Hepatocyte (in vitro differentiated cells): ENCODE measurements around the gene PABPC1L. TPM values are rescaled to one million over a fixed set of nuclear protein-coding genes. Genes with fewer than 3 reads are reported as not detected.

ENCODE experiments used
- DNase-seq: peaks from one replicate; pipeline ENCODE4 v3.0.0-alpha.2; 2016; ENCODE audit warnings: low spot score
- H2AFZ ChIP-seq: fragments of 200-600 bp; sonication (generic); 2 replicates; pipeline ENCODE4 v1.6.0; 2016; ENCODE audit warnings: antibody characterized with exemption, mild to moderate bottlenecking
- H3K27ac ChIP-seq: fragments of 200-600 bp; sonication (generic); 2 replicates; pipeline ENCODE4 v1.5.1; 2016; ENCODE audit warnings: mild to moderate bottlenecking
- H3K27me3 ChIP-seq: fragments of 200-600 bp; sonication (generic); 2 replicates; pipeline ENCODE4 v1.6.1; 2016
- H3K36me3 ChIP-seq: fragments of 200-600 bp; sonication (generic); replicated peaks from 2 replicates; pipeline ENCODE4 v1.5.1; 2016; ENCODE audit warnings: low read depth; ENCODE audit not compliant: insufficient read depth
- H3K4me1 ChIP-seq: fragments of 200-600 bp; sonication (generic); 2 replicates; pipeline ENCODE4 v1.5.1; 2016; ENCODE audit warnings: mild to moderate bottlenecking, moderate library complexity; ENCODE audit not compliant: insufficient read depth
- H3K4me2 ChIP-seq: fragments of 200-600 bp; sonication (generic); 2 replicates; pipeline ENCODE4 v1.6.0; 2016
- H3K4me3 ChIP-seq: fragments of 200-600 bp; sonication (generic); 2 replicates; pipeline ENCODE4 v1.5.1; 2016; ENCODE audit warnings: mild to moderate bottlenecking
- H3K79me2 ChIP-seq: fragments of 200-600 bp; sonication (generic); 2 replicates; pipeline ENCODE4 v1.6.0; 2017; ENCODE audit warnings: mild to moderate bottlenecking
- H3K9me2 ChIP-seq: fragments of 200-600 bp; sonication (generic); replicated peaks from 2 replicates; pipeline ENCODE4 v1.6.0; 2017; ENCODE audit warnings: mild to moderate bottlenecking; ENCODE audit not compliant: insufficient read depth
- H3K9me3 ChIP-seq: fragments of 200-600 bp; sonication (generic); 2 replicates; pipeline ENCODE4 v1.5.1; 2016; ENCODE audit warnings: low read depth, mild to moderate bottlenecking
- H4K20me1 ChIP-seq: fragments of 200-600 bp; sonication (generic); 2 replicates; pipeline ENCODE4 v1.6.0; 2016; ENCODE audit warnings: mild to moderate bottlenecking; ENCODE audit not compliant: insufficient read depth, poor library complexity, severe bottlenecking
- CTCF ChIP-seq: fragments of 200-600 bp; sonication (generic); IDR thresholded peaks from 2 replicates; pipeline ENCODE4 v1.5.1; 2016; ENCODE audit warnings: antibody characterized with exemption, mild to moderate bottlenecking; ENCODE audit not compliant: poor library complexity
- EZH2 ChIP-seq: fragments of 200-600 bp; sonication (generic); IDR thresholded peaks from 2 replicates; pipeline ENCODE4 v1.6.1; 2016; ENCODE audit warnings: antibody characterized with exemption, mild to moderate bottlenecking, borderline replicate concordance
- EZH2phosphoT487 ChIP-seq: fragments of 200-600 bp; sonication (generic); IDR thresholded peaks from one replicate; pipeline ENCODE4 v1.6.1; 2018; ENCODE audit warnings: antibody characterized with exemption, mild to moderate bottlenecking, low read depth, moderate library complexity; ENCODE audit not compliant: unreplicated experiment, severe bottlenecking
- WGBS: methylation state at CpG from one replicate; pipeline ENCODE4 v1.1.6; 2016; ENCODE audit warnings: low lambda C conversion rate; ENCODE audit errors: missing lambda C conversion rate; 5-methylcytosine and 5-hydroxymethylcytosine counted together
- polyA plus RNA-seq: library from polyadenylated mRNA; unstranded; fragments of >200 nt; fragmentation: Nextera tagmentation; extraction: Ambion mirVana; gene quantifications from 2 replicates; pipeline ENCODE4 v1.2.1, GENCODE V29; 2016
- total RNA-seq: library from RNA; depleted of rRNA; stranded (reverse); fragments of >200 nt; gene quantifications from 2 replicates; pipeline ENCODE4 v1.2.3, GENCODE V29; 2014

Gene PABPC1L
- total and polyA plus RNA-seq, 2 experiments from 2014 or later: 15.6 to 23.5 TPM

GRCh38 chr20:44912189-44912588, 2.3 kb downstream of the PABPC1L start:
- no peak overlapping the region for H3K4me3 ChIP-seq
- H3K9me2 ChIP-seq: no peaks in the 10 kb centered on the region
- H4K20me1 ChIP-seq: no peaks in the 10 kb centered on the region
- H3K4me2 ChIP-seq: no peak overlapping the region
- H3K9me3 ChIP-seq: no peaks in the 10 kb centered on the region
- H2AFZ ChIP-seq: no peak overlapping the region
- no peak for DNase-seq
- no peaks in the 10 kb centered on the region for H3K36me3 ChIP-seq
- H3K27ac ChIP-seq: no peak overlapping the region
- no peaks in the 10 kb centered on the region for H3K79me2 ChIP-seq
- no peak for TF ChIP-seq EZH2
- no peak for TF ChIP-seq EZH2phosphoT487
- H3K27me3 ChIP-seq: no peaks in the 10 kb centered on the region
- no peaks in the 10 kb centered on the region for H3K4me1 ChIP-seq
- WGBS: 92% methylated on average over 2 of the region's 2 CpGs

GRCh38 chr20:44914924-44915323, 5.1 kb downstream of the PABPC1L start:
- 96% methylated on average over 1 of the region's 1 CpG for WGBS
- H3K9me3 ChIP-seq: no peaks in the 10 kb centered on the region
- H3K27me3 ChIP-seq: no peaks in the 10 kb centered on the region
- H3K4me3 ChIP-seq: no peak overlapping the region
- DNase-seq: no peak
- no peaks in the 10 kb centered on the region for H3K79me2 ChIP-seq
- H3K4me2 ChIP-seq: no peak overlapping the region
- H3K27ac ChIP-seq: no peak overlapping the region
- no peak overlapping the region for H2AFZ ChIP-seq
- H3K9me2 ChIP-seq: no peaks in the 10 kb centered on the region
- H4K20me1 ChIP-seq: no peaks in the 10 kb centered on the region
- TF ChIP-seq EZH2phosphoT487: no peak
- H3K4me1 ChIP-seq: no peaks in the 10 kb centered on the region
- H3K36me3 ChIP-seq: no peaks in the 10 kb centered on the region

- H3K27ac ChIP-seq: no peak overlapping the region
- WGBS: 94% methylated on average over 12 of the region's 12 CpGs
- no peaks in the 10 kb centered on the region for H3K9me2 ChIP-seq
- H3K9me3 ChIP-seq: no peaks in the 10 kb centered on the region
- no peaks in the 10 kb centered on the region for H3K79me2 ChIP-seq
- no peak for TF ChIP-seq EZH2phosphoT487
- no peak for TF ChIP-seq EZH2
- TF ChIP-seq CTCF: no peak
- no peak overlapping the region for H3K4me2 ChIP-seq
- no peaks in the 10 kb centered on the region for H4K20me1 ChIP-seq
- no peaks in the 10 kb centered on the region for H3K4me1 ChIP-seq
- DNase-seq: no peak
- H3K36me3 ChIP-seq: no peaks in the 10 kb centered on the region
- no peak overlapping the region for H3K4me3 ChIP-seq
- no peaks in the 10 kb centered on the region for H3K27me3 ChIP-seq
- H2AFZ ChIP-seq: no peak overlapping the region
Observed at GRCh38 chr20:44916586-44916985, 6.7 kb downstream of the PABPC1L start.

- no peak overlapping the region for H3K27ac ChIP-seq
- H3K36me3 ChIP-seq: no peaks in the 10 kb centered on the region
- no peak for TF ChIP-seq EZH2
- TF ChIP-seq CTCF: no peak
- TF ChIP-seq EZH2phosphoT487: no peak
- H3K9me3 ChIP-seq: no peaks in the 10 kb centered on the region
- H4K20me1 ChIP-seq: no peaks in the 10 kb centered on the region
- DNase-seq: no peak
- no peak overlapping the region for H2AFZ ChIP-seq
- H3K27me3 ChIP-seq: no peaks in the 10 kb centered on the region
- H3K4me1 ChIP-seq: no peaks in the 10 kb centered on the region
- WGBS: 100% methylated on average over 2 of the region's 2 CpGs
- H3K4me2 ChIP-seq: no peak overlapping the region
- H3K4me3 ChIP-seq: no peak overlapping the region
- no peaks in the 10 kb centered on the region for H3K79me2 ChIP-seq
- no peaks in the 10 kb centered on the region for H3K9me2 ChIP-seq
Observed at GRCh38 chr20:44917399-44917798, 7.5 kb downstream of the PABPC1L start.
